HG03378 (cell line): ENCODE measurements around the gene MYBPHL.

Source experiments
- ATAC-seq: cut with Tn5 transposase; IDR thresholded peaks from one replicate; pipeline ENCODE4 v1.9.1; 2021; ENCODE audit warnings: mild to moderate bottlenecking, moderate library complexity; ENCODE audit not compliant: unreplicated experiment

The MYBPHL gene

DNA sequence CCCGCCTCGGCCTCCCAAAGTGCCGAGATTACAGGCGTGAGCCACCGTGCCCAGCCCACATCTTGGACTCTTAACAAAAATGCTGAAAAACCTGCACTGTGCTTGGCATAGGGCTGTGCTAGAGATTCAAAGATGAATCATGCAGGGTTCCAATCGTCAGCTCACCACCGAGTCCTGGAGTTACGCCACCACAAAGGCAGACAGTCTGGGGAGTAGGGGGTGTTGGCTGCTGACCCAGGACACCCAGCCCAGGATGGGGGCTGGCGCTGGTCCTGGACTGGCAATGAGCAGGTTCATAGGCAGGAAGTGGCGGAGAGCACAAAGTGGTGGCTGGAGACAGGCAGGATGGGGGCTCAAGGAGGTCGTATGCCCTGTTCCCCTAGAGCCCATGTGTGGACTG lies 39.8 kb downstream of the MYBPHL start:
- no peak for ATAC-seq

GRCh38 chr1:109265741-109266330 lies 41.0 kb downstream of the MYBPHL start:
- no peak for ATAC-seq

- ATAC-seq, result no peak
These were observed 41.8 kb downstream of the MYBPHL start for GRCh38 chr1:109265016-109265415.

DNA sequence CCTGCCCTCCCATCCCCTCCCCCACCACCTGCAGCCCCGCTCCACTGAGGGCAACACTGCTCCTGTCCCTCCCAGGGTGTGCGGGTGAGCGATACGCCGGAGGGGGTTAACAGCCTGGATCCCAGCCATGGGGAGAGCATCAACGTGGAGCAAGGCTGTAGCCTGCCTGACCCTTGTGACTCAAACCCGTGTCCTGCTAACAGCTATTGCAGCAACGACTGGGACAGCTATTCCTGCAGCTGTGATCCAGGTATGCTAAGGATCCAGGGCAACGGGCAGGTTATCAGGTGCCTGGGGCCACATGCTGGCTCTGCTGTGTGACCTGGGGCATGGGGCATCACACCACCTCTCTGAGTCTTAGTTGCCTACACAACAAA lies 42.4 kb downstream of the MYBPHL start:
- no peak for ATAC-seq

DNA sequence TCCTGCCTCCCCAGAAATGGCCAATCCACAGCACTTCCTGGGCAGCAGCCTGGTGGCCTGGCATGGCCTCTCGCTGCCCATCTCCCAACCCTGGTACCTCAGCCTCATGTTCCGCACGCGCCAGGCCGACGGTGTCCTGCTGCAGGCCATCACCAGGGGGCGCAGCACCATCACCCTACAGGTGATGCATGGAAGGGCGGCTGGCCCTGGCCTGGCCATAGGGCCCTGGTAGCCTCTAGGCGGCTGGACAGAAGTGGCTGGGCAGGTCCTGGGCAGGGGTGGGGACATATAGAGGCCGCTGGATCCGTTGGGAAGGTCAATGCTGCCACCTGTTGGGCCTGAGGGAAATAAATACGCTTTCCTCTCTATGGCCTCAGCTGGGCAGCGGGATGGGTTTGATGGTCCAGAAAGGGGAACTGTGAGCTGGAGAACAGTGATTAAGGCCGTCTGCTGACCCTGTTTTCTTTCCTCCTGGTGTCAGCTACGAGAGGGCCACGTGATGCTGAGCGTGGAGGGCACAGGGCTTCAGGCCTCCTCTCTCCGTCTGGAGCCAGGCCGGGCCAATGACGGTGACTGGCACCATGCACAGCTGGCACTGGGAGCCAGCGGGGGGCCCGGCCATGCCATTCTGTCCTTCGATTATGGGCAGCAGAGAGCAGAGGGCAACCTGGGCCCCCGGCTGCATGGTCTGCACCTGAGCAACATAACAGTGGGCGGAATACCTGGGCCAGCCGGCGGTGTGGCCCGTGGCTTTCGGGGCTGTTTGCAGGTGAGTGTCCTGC lies 43.0 kb downstream of the MYBPHL start:
- no peak for ATAC-seq

GRCh38 chr1:109263234-109263596 lies 43.6 kb downstream of the MYBPHL start:
- ATAC-seq, result no peak

DNA sequence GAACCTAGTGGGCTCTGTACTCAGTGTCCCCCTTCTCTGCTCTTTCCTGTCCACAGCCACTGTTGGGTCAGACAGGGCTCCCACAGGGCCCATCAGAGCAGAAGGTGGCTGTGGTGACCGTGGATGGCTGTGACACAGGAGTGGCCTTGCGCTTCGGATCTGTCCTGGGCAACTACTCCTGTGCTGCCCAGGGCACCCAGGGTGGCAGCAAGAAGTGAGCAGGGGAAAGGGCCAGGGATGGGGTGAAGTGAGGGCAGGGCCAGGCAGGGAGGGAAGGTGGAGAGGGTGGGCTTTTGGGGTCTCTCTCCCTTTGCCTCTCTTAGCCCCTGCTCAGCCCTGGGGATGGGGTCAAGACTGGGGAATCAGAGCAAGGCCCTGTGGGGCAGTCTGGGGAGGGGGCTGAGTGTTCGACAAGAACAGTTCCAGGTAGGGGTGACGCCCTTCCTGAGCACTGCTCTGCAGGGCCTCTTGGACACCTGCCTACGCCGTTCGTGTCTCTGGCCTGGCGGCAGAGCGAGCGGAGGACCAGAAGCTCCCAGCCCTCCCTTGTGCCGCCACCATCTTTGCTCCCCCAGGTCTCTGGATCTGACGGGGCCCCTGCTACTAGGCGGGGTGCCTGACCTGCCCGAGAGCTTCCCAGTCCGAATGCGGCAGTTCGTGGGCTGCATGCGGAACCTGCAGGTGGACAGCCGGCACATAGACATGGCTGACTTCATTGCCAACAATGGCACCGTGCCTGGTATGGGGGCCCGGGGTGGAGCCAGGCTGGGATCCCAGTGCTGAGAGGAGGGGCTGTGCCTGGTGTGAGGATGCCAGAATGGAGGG lies 44.4 kb downstream of the MYBPHL start:
- ATAC-seq, result no peak

- ATAC-seq, result no peak
These were observed 45.2 kb downstream of the MYBPHL start for GRCh38 chr1:109261578-109261977.

GRCh38 chr1:109261006-109261405 lies 45.8 kb downstream of the MYBPHL start:
- ATAC-seq, result no peak

DNA sequence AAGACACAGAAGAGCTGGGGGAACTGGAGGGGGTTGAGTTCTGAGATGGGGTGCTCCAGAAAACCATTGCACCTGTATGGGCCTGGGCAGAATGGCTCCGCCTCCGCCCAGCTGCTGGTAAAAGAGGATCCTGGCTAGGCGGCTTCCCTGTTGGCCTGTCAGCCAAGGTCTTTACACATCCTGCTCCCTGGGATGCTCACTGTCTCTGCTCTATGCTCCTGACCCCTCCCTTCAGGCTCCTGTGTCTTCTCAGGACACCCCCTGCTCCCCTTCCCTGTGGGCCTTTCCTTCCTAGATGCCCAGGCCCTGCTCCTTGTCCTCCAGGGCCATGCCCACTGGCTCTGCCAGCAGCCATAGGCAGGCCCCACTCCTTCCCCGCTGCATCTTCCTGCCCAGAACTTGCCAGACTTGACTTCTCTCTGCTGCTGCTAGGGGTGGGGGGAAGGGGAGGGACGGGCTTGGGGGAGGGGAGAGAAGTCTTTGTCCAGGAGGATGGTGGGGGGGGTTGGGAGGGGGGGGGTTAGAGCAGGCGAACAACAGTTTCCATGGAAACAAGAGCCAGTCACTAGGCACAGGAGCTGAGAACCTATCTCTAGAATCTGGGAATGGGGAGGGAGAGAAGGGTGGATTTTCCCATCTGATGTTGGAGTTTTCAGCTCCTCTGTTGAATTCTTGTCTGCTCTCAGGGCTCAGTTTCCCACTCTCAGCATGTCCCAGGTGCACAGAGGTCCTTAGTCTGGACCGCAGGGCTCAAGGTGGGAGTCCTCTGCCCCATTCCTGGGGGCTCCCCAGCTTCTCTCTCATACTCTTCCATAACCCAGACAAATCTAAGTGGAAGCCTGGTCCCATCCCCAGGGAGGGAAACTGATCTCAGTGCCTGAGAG lies 46.9 kb downstream of the MYBPHL start:
- ATAC-seq, result no peak

GRCh38 chr1:109258481-109259466 lies 48.0 kb downstream of the MYBPHL start:
- no peak for ATAC-seq

GRCh38 chr1:109257682-109258421 lies 49.0 kb downstream of the MYBPHL start:
- no peak for ATAC-seq

GRCh38 chr1:109256971-109257681 lies 49.7 kb downstream of the MYBPHL start:
- no peak for ATAC-seq

- no peak for ATAC-seq
These were observed 50.7 kb downstream of the MYBPHL start for GRCh38 chr1:109256085-109256484.

DNA sequence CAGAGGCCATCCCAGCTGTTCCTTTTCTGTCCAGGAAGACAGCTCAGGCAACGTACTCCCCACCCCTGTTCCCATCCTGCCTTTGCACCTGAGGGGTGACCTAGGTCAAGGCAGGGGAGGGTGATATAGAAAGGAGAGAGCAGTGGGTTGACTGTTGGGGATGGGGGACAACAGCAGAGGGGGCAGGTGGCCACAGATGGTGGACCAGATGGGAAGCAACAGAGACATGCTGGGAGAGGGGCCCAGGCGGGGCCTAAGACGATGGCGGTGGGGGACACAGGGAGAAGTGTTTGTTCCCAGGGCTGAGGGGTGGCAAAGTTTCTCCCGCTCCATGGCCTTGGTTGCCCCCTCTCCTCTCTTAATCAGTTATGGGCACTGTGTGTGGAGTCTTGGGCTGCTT lies 51.1 kb downstream of the MYBPHL start:
- ATAC-seq, result no peak

GRCh38 chr1:109255097-109255651 lies 51.6 kb downstream of the MYBPHL start:
- no peak for ATAC-seq

GRCh38 chr1:109254621-109255096 lies 52.2 kb downstream of the MYBPHL start:
- no peak for ATAC-seq
